Testis (tissue), 3 donors: ENCODE measurements around the gene RDH13. TPM values are rescaled to one million over a fixed set of nuclear protein-coding genes. Genes with fewer than 3 reads are reported as not detected.

Experiments used
- DNase-seq: peaks from one replicate; pipeline ENCODE4 v3.0.0-alpha.2; 2019
- H3K27ac ChIP-seq, 2 donors: fragments of 200-600 bp; sonication (generic); one replicate each; pipeline ENCODE4 v1.5.1; 2019
- H3K27me3 ChIP-seq: fragments of 200-600 bp; sonication (generic); one replicate; pipeline ENCODE4 v1.5.1; 2019
- H3K36me3 ChIP-seq: fragments of 200-600 bp; sonication (generic); one replicate; pipeline ENCODE4 v1.5.1; 2017; ENCODE audit warnings: low read depth; ENCODE audit errors: missing control alignments
- H3K4me1 ChIP-seq: fragments of 200-600 bp; sonication (generic); one replicate; pipeline ENCODE4 v1.5.1; 2019
- H3K4me3 ChIP-seq, 2 donors: fragments of 200-600 bp; sonication (generic); one replicate each; pipeline ENCODE4 v1.5.1; 2017 to 2019
- H3K9me3 ChIP-seq: fragments of 200-600 bp; sonication (generic); one replicate; pipeline ENCODE4 v1.5.1; 2017
- CTCF ChIP-seq, 3 experiments: fragments of 450-650 bp in 2 of 3; fragments of 200-600 bp in 1 of 3; sonication (generic) in 1 of 3; IDR thresholded peaks; one replicate each; pipeline ENCODE4 v1.5.1; 2016 to 2019; ENCODE audit warnings: antibody characterized with exemption in 3 of 3, mild to moderate bottlenecking in 2 of 3, moderate library complexity in 1 of 3
- POLR2A ChIP-seq: fragments of 450-650 bp; IDR thresholded peaks from one replicate; pipeline ENCODE4 v1.6.1; 2017; ENCODE audit warnings: antibody characterized with exemption, mild to moderate bottlenecking, moderate library complexity
- WGBS, 2 donors: methylation state at CpG; one replicate each; pipeline ENCODE4 v1.1.5; 2018; 5-methylcytosine and 5-hydroxymethylcytosine counted together
- intact Hi-C: fragments of 100-400 bp; cut with DNase I; formaldehyde crosslinking; loops from one replicate; pipeline ENCODE4 v1.15.1; 2023; ENCODE audit warnings: low total_unique reads
- polyA plus RNA-seq: library from polyadenylated mRNA; stranded (reverse); fragments of 350-450 nt; fragmentation: Illumina TruSeq; extraction: RNeasy Lipid Tissue Mini Kit (QIAGEN cat#74804); gene quantifications from one replicate; pipeline ENCODE4 v1.2.3, GENCODE V29; 2014; ENCODE audit warnings: low read depth, low replicate concordance; ENCODE audit not compliant: insufficient read depth
- total RNA-seq, 2 donors: library from RNA; depleted of rRNA; stranded (reverse); fragments of >200 nt; gene quantifications; one replicate each; pipeline ENCODE4 v1.2.3, GENCODE V29; 2016

Gene RDH13
- total and polyA plus RNA-seq, 3 donors from 2014 or later, result 13.9 to 24.3 (median 22.5) TPM

GRCh38 chr19:55056827-55057226, 6.1 kb downstream of the RDH13 start:
- H3K27me3 ChIP-seq, result no peaks in the 10 kb centered on the region
- H3K4me1 ChIP-seq, result no peaks in the 10 kb centered on the region
- intact Hi-C loops, result no loop called here
- H3K9me3 ChIP-seq, result no peaks in the 10 kb centered on the region
- no peaks in the 10 kb centered on the region for H3K36me3 ChIP-seq
- 91 to 96% methylated on average over 9 of the region's 9 CpGs for WGBS, 2 donors
- DNase-seq, result no peak
- TF ChIP-seq POLR2A, result no peak
- TF ChIP-seq CTCF (IDR thresholded peaks at IDR 0.05), result no peak
- H3K4me3 ChIP-seq, result no peak overlapping the region
- H3K27ac ChIP-seq, result no peak overlapping the region

GRCh38 chr19:55053735-55054134, 9.2 kb downstream of the RDH13 start:
- no peak overlapping the region for H3K27ac ChIP-seq
- no peak for DNase-seq
- TF ChIP-seq CTCF (IDR thresholded peaks at IDR 0.05) (no peak), POLR2A (no peak)
- H3K9me3 ChIP-seq, result no peaks in the 10 kb centered on the region
- H3K36me3 ChIP-seq, result no peaks in the 10 kb centered on the region
- H3K27me3 ChIP-seq, result no peaks in the 10 kb centered on the region
- intact Hi-C loops, result no loop called here
- H3K4me3 ChIP-seq, result no peak overlapping the region
- WGBS, 2 donors, result 74 to 99% methylated on average over 6 to 7 of the region's 7 CpGs
- H3K4me1 ChIP-seq, result no peaks in the 10 kb centered on the region

- Histone ChIP-seq H3K4me1 (no peaks in the 10 kb centered on the region), H3K27me3 (no peaks in the 10 kb centered on the region), H3K36me3 (no peaks in the 10 kb centered on the region), H3K27ac (no peak overlapping the region), H3K4me3 (no peak overlapping the region), H3K9me3 (no peaks in the 10 kb centered on the region)
- intact Hi-C loops, result no loop called here
- TF ChIP-seq POLR2A (no peak), CTCF (IDR thresholded peaks at IDR 0.05) (no peak)
- no peak for DNase-seq
- WGBS, 2 donors, result 95 to 96% methylated on average over 22 to 25 of the region's 25 CpGs
Measured at GRCh38 chr19:55050749-55051532, 12.0 kb downstream of the RDH13 start.

- no peak for DNase-seq
- WGBS, 2 donors, result 95 to 96% methylated on average over 15 of the region's 15 CpGs
- no peaks in the 10 kb centered on the region for H3K36me3 ChIP-seq
- H3K27ac ChIP-seq, result no peak overlapping the region
- H3K4me3 ChIP-seq, result no peak overlapping the region
- H3K27me3 ChIP-seq, result no peaks in the 10 kb centered on the region
- no peaks in the 10 kb centered on the region for H3K4me1 ChIP-seq
- intact Hi-C loops, result no loop called here
- TF ChIP-seq POLR2A (no peak), CTCF (IDR thresholded peaks at IDR 0.05) (no peak)
- no peaks in the 10 kb centered on the region for H3K9me3 ChIP-seq
Measured at GRCh38 chr19:55048446-55048845, 14.5 kb downstream of the RDH13 start.

- DNase-seq, result no peak
- WGBS, 2 donors, result 89 to 98% methylated on average over 4 to 12 of the region's 12 CpGs
- Histone ChIP-seq H3K36me3 (no peaks in the 10 kb centered on the region), H3K4me1 (no peaks in the 10 kb centered on the region), H3K4me3 (no peak overlapping the region), H3K9me3 (no peaks in the 10 kb centered on the region), H3K27ac (no peak overlapping the region), H3K27me3 (no peaks in the 10 kb centered on the region)
- TF ChIP-seq CTCF (IDR thresholded peaks at IDR 0.05) (no peak), POLR2A (no peak)
- intact Hi-C loops, result no loop called here
Measured at GRCh38 chr19:55047951-55048350, 15.0 kb downstream of the RDH13 start.
